HG03196 (cell line): ENCODE results near the gene ACTL8.

ENCODE experiments used
- ATAC-seq: cut with Tn5 transposase; IDR thresholded peaks from one replicate; pipeline ENCODE4 v1.9.1; 2021; ENCODE audit not compliant: unreplicated experiment

The ACTL8 gene

DNA sequence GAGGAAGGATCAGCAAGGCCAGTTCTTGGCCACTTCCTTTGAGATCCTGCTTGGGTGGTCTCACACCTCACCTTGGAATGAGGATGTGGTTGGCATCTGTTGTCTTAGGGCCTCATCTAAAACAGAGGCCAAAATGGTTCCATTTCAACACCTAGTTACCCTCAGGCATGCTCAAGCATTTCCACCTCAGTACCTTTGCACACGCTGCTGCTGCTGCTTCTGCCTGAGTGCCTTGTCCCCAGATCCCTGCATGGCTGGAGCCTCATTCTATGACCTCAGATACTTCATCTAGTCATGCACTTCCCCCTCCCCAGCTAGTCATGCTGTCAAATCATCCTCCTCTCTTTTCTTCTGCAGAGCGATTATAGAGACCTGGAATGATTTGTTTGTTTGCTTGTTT, 86.8 kb downstream of the ACTL8 start:
- ATAC-seq, result no peak

DNA sequence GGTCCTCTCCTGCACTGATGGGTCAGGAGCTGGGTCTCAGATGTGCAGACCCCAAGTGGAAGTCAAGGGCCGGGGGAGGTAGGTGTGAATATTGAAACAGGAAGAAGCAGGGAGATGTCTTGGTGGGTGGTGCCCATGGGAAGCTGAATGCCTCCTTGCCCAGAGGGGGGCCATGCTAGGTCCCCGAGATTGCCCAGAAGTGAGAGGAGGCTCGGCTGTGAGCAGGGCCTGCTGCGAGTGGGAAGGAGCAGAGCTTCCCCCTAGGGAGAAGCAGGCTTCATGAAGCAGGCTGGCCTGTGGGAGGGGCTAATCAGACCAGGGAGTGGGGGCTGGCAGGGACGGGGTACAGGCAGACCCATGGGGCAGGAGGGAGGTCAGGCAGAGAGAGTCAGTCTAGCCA, 87.6 kb downstream of the ACTL8 start:
- no peak for ATAC-seq

DNA sequence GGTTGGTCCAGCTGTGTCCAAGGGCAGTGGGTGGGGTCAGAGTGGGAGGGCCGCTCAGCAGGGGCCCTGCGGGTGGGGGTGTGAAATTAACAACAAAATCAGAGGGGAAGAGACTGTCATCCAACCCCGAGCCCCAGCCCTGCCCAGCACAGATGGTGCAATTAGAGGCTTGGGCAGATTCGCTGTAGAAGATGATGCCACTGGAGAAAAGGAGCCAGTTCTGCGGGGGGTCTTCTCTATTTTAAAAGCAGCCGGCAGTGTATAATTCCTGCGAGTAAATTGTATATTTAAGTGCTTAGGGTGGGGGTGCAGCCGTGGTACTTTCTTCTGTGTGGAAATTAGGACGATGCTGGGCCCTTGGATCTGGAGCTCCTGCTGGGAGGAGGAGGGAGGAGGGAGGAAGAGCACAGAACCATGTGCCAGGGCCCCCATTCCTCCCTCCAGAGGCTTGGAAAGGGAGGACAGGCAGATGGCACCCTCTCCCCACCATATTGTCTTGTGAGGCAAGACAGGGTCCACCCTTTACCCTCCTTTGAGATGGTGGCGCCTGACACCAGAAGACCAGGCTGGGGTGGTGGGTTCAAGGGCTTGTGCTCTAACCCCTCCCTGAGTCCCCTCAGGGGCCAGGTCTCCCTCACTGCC, 89.2 kb downstream of the ACTL8 start:
- ATAC-seq, result no peak

DNA sequence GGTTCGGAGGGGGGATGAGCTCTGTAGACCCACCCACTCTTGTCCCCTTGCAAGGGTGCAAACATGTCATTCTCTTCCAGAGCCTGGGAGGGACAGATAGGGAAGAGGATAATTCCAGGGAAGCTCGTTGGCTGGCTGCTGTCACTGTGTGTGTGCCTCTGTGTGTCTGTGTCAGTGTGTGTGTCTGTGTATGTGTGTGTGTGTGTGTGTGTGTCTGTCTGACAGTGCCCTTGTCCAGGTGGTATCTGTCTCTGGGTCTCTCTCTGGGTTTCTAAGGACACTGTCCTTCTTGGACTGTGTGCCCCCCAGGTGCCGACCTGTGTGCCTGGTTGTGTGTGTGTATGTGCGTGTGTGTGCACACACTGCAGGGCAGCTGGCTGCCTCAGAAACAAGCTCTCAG, 90.5 kb downstream of the ACTL8 start:
- no peak for ATAC-seq

- ATAC-seq, result no peak
These were observed 91.2 kb downstream of the ACTL8 start for GRCh38 chr1:17846341-17846740.

DNA sequence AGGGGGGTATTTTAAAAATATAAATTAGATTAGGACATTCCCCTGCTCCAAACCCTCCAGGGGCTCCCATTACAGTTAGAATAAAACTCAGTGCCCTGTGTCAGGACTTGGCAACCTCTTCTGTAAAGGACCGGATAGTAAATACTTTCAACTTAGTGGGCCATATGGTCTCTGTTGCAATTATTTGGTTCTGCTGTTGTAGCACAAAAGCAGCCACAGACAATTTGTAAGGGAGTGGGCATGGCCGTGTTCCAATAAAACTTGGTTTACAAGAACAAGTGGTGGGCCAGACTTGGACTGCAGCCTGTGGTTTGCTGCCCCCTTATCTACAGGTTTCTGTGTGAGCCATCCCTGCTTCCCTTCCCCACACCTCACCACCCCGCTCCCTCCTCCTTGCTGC, 92.0 kb downstream of the ACTL8 start:
- no peak for ATAC-seq

- ATAC-seq, result no peak
These were observed 94.1 kb downstream of the ACTL8 start for GRCh38 chr1:17849216-17849615.

GRCh38 chr1:17851056-17851455, 95.9 kb downstream of the ACTL8 start:
- ATAC-seq, result no peak

- ATAC-seq, result no peak
These were observed 97.2 kb downstream of the ACTL8 start for GRCh38 chr1:17852383-17852782.

GRCh38 chr1:17853241-17853935, 98.3 kb downstream of the ACTL8 start:
- ATAC-seq, result no peak

DNA sequence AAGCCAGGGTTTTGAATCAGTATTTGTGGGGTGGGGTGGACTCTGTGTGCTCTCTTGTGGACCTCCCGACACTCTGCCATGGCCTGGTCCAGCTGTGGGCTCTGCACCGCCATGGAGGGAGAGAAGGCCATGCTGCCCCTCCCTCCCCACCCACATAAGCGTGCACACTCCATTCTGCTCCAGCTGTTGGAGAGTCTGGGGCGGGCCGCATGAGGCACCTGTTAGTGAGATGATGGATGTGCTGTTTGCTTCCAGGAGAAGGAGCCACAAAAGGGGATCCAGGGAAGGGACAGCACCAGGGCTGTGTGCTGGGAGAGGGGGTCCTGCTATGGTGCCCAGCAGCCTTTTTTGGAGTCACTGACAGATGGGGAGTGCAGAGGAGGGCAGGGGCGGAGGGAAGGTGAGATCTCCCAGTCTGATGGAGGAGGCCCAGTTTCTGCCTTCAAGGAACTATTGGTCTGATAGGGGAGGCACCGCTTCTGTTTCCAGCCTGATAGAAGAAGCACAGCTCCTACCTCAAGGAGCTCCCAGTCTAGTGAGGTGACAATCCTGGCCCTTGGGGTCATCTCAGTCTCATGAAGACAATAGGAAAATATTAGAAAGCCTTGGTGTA, 101.5 kb downstream of the ACTL8 start:
- ATAC-seq, result no peak

- ATAC-seq, result no peak
These were observed 102.0 kb downstream of the ACTL8 start for GRCh38 chr1:17857109-17857499.

GRCh38 chr1:17857996-17858395, 102.9 kb downstream of the ACTL8 start:
- ATAC-seq, result no peak

- no peak for ATAC-seq
These were observed 105.7 kb downstream of the ACTL8 start for GRCh38 chr1:17860812-17861211.

DNA sequence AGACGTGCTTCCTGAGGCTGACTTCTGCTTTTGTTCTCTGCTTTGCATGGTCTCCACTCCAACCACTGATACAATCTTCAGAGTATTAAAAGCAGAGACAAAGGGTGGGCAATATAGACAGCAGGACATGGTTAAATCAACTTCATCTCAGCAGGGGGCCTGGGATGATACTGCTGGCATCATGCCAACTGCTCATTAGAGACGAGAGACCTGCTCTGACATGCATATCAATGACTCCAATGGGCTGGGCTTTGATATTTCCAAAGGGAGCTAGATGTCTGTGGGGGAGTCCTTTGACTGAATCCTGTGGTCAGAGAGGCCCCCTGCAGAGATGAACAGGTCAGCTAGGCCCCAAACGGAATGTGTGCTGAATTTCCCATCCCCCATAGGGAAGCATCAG, 106.6 kb downstream of the ACTL8 start:
- ATAC-seq, result no peak

GRCh38 chr1:17862121-17862520, 107.0 kb downstream of the ACTL8 start:
- no peak for ATAC-seq

DNA sequence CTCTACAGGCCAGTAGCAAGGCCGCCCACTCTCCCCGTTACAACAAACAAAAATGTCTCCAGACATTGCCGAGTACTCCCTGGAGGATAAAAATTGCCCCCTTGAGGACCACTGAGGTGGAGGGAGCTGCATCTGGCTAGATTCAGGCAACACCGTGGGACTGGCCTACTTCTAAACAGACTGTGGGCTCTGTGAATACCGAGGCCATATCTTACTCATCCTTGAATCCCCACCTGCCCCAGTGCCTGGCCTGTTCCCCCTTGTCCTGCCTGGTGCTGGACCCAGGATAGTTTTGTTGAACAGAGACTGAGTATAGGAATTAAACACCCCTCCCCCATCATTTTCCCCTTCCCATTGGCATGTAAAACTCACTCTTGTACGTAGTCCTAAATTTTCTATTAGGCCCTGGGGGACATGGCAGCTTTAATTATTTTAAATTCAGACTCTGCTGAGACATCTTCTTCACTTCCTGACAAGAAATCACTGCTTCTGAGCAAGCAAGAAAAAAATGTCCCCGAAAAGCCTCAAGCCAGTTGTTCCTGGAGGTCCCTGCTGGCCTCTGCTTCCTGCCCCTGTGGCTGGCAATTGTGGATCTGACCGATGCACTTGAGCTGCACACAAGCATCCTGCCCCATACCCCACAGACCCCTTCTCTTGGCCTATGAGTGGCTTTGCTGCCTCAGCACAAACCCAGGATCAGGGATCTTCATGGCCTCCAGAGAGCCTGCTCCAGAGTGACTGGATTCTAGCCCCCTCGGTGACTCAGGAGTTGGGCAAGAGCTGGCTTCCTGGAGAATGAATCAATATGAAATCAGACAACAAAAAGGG, 111.0 kb downstream of the ACTL8 start:
- no peak for ATAC-seq

- ATAC-seq, result no peak
These were observed 111.6 kb downstream of the ACTL8 start for GRCh38 chr1:17866740-17867029.

DNA sequence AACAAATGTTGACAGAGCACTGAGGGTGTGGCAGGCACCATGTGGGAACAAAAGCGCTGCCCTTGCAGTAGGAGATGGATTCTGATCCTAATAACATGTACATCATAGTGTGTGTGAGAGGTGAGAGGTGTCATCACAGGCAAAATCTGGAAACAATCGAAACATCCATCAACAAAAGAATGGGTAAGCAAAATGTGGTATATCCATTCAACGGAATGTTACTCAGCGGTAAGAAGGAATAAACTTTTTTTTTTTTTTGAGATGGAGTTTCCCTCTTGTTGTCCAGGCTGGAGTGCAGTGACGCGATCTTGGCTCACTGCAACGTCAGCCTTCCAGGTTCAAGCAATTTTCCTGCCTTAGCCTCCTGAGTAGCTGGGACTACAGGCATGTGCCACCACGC, 112.3 kb downstream of the ACTL8 start:
- ATAC-seq, result no peak

DNA sequence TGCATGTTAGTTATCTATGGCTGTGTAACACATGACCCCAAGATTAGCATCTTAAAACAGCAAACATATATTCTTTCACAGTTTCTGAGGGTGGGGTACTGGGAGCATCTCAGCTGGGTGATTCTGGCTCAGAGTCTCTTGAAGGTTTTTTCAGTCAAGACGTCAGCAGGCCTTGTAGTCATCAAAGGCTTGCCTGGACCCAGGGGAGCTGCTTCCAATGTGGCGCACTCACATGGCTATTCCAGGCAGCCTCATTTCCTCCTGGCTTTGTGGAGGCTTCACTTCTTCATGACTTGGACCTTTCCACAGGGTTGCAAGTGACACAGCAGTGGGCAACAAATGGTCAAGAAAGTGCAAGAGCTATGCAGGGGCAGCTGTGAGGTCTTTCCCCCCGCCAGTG, 114.7 kb downstream of the ACTL8 start:
- no peak for ATAC-seq

DNA sequence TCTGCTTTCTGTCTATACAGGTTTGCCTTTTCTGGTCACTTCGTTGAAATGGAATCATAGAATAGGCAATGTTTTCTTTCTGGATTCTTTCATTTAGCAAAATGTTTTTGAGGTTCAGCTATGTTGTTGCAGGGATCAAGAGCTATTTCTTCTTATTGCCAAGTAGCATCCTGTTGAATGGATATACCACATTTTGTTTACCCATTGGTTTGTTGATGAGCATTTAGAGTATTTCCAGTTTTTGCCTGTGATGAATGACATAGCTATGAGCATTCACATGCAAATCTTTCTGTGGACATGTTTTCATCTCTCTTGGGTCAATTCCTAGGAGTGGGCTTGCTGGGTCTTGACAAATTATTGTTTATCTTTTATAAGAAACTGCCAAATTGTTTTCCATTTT, 115.5 kb downstream of the ACTL8 start:
- no peak for ATAC-seq
